ENCODE data around the gene RNF166.

DNA sequence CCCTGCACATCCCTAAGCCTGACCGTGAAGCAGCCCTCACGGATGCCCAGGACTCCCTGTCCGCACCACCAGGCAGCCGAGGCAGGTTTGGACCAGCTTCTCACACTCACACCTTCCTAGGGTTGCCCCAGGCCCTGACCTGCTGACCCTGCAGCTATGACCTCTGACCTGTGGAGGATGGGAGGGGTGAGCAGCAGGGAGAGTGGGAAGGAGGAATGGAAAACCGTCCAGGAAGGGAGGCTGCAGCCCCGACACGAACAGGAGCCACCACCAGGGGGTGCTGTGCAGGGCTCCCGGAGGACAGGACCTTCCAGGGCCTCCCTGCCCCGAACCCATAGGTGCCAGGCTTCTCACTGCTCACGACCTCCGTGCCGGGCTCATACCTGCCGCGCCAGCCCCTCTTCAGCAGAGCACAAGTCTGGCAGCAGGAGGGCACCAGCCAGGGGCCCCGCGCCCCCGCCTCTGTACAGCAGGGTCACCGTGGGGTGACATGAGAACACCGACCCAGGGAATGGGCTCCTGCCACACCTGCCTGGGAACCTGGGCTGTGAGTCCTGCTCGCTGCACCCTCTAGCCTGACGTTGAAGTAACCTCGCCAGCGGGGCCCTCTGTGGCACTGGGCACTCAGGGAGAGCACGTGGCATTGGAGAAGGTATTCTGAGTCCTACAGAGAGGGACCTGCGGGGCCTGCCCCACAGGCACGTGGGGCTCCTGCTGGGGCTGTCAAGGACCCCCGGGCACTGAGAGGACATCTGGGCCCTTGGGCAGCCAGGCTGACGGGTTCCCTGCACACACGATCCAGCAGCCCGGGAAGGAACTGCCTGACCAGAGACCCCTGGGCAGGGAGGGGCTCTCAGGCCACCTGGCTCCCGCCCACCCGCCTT, 37.7 kb upstream of the RNF166 start:
- TF ChIP-seq, protein P1, sequence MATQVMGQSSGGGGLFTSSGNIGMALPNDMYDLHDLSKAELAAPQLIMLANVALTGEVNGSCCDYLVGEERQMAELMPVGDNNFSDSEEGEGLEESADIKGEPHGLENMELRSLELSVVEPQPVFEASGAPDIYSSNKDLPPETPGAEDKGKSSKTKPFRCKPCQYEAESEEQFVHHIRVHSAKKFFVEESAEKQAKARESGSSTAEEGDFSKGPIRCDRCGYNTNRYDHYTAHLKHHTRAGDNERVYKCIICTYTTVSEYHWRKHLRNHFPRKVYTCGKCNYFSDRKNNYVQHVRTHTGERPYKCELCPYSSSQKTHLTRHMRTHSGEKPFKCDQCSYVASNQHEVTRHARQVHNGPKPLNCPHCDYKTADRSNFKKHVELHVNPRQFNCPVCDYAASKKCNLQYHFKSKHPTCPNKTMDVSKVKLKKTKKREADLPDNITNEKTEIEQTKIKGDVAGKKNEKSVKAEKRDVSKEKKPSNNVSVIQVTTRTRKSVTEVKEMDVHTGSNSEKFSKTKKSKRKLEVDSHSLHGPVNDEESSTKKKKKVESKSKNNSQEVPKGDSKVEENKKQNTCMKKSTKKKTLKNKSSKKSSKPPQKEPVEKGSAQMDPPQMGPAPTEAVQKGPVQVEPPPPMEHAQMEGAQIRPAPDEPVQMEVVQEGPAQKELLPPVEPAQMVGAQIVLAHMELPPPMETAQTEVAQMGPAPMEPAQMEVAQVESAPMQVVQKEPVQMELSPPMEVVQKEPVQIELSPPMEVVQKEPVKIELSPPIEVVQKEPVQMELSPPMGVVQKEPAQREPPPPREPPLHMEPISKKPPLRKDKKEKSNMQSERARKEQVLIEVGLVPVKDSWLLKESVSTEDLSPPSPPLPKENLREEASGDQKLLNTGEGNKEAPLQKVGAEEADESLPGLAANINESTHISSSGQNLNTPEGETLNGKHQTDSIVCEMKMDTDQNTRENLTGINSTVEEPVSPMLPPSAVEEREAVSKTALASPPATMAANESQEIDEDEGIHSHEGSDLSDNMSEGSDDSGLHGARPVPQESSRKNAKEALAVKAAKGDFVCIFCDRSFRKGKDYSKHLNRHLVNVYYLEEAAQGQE (IDR thresholded peaks at IDR 0.05; ENCODE audit: borderline replicate concordance), result no peak
- peak; percentile 61 for TF ChIP-seq CTCF (IDR thresholded peaks at IDR 0.05; ENCODE audit: poor library complexity, severe bottlenecking)
- TF ChIP-seq POLR2AphosphoS5 (IDR thresholded peaks at IDR 0.05), result no peak

Measured in neural cell (in vitro differentiated cells).